ENCODE data around the gene MSRB3.
A peak's percentile ranks its signal among the peaks of the same experiment; 100 is the strongest.

The MSRB3 gene

GRCh38 chr12:65432651-65433050 lies 154.2 kb downstream of the MSRB3 start:
- TF ChIP-seq, protein P1, sequence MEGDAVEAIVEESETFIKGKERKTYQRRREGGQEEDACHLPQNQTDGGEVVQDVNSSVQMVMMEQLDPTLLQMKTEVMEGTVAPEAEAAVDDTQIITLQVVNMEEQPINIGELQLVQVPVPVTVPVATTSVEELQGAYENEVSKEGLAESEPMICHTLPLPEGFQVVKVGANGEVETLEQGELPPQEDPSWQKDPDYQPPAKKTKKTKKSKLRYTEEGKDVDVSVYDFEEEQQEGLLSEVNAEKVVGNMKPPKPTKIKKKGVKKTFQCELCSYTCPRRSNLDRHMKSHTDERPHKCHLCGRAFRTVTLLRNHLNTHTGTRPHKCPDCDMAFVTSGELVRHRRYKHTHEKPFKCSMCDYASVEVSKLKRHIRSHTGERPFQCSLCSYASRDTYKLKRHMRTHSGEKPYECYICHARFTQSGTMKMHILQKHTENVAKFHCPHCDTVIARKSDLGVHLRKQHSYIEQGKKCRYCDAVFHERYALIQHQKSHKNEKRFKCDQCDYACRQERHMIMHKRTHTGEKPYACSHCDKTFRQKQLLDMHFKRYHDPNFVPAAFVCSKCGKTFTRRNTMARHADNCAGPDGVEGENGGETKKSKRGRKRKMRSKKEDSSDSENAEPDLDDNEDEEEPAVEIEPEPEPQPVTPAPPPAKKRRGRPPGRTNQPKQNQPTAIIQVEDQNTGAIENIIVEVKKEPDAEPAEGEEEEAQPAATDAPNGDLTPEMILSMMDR (IDR thresholded peaks at IDR 0.05; ENCODE audit: low read depth, low read length), result no peak
- no peak for DNase-seq (ENCODE audit: low read depth in 2 of 2)
- H3K4me3 ChIP-seq (replicated peaks in 1 of 2; ENCODE audit: low read depth in 2 of 2, low read length in 2 of 2), result no peak overlapping the region

- DNase-seq (ENCODE audit: low read depth in 2 of 2), result no peak
- no peak overlapping the region for H3K4me3 ChIP-seq (replicated peaks in 1 of 2; ENCODE audit: low read depth in 2 of 2, low read length in 2 of 2)
- TF ChIP-seq, protein P1 (IDR thresholded peaks at IDR 0.05; ENCODE audit: low read depth, low read length), result no peak
These were observed 156.3 kb downstream of the MSRB3 start for GRCh38 chr12:65434737-65435136.

DNA sequence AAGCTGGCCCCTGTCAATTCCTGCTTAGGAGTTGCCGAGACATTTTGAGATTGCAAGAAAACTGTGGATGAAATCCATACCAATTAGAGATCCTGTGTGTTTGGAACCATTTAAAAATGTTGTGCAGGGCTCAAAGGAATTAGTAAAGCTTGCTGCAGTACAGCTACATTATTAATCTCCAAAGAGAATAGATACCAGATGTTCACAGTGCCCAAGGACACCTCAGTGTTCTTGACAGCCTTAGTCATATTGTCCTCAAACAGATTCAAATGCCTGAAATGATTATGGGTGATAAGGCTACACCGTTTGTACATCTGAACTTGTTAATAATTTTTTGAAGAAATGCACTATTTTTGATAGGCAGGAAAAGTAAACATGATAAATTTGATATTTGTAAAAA lies 164.6 kb downstream of the MSRB3 start:
- TF ChIP-seq, protein P1 (IDR thresholded peaks at IDR 0.05; ENCODE audit: low read depth, low read length), result no peak
- no peak for DNase-seq (ENCODE audit: low read depth in 2 of 2)
- H3K4me3 ChIP-seq (replicated peaks in 1 of 2; ENCODE audit: low read depth in 2 of 2, low read length in 2 of 2), result no peak overlapping the region

GRCh38 chr12:65444996-65445395 lies 166.5 kb downstream of the MSRB3 start:
- no peak overlapping the region for H3K4me3 ChIP-seq (replicated peaks in 1 of 2; ENCODE audit: low read depth in 2 of 2, low read length in 2 of 2)
- TF ChIP-seq, protein P1 (IDR thresholded peaks at IDR 0.05; ENCODE audit: low read depth, low read length), result no peak
- DNase-seq (ENCODE audit: low read depth in 2 of 2), result no peak

DNA sequence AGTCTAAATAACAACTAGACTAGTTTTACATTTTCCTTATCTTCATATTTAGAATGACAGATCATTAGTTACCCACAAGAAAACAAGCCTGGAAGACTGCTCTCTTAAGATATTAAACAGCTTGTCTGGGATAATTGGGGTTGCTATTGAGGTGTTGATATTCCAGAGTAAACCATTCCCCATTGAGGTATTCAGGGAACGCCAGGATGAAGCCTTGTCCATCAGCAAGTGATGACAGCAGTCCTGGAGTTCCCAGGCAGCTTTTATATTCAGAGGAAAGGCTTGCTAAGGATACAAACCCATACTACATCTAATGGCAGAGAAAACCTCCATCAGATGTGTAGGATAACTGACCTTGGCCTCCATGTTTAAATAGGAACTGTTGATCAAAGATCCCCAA lies 168.4 kb downstream of the MSRB3 start:
- TF ChIP-seq, protein P1 (IDR thresholded peaks at IDR 0.05; ENCODE audit: low read depth, low read length), result no peak
- DNase-seq (ENCODE audit: low read depth in 2 of 2), result no peak
- no peak overlapping the region for H3K4me3 ChIP-seq (replicated peaks in 1 of 2; ENCODE audit: low read depth in 2 of 2, low read length in 2 of 2)

DNA sequence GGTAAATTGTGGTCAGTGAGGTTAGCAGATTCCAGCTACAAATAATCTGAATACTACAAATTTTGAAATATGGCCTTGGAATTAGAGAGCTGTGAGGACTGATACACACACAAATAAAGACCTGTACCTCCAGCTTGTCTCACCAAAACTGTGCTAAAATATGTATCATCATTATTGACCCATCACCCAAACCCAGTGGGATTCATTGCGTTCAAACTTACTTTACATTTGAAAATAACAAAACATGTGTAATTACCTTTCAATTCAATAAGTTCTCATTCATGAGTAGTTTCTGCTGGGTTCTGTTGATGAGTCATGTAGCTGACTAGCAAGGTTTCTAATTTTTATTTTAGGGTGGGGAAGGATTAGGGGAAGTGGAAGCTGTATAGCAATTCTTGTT lies 170.9 kb downstream of the MSRB3 start:
- no peak overlapping the region for H3K4me3 ChIP-seq (replicated peaks in 1 of 2; ENCODE audit: low read depth in 2 of 2, low read length in 2 of 2)
- peak in 1 of 2 donors; percentile 60 for DNase-seq (ENCODE audit: low read depth in 2 of 2)

GRCh38 chr12:65450625-65451024 lies 172.1 kb downstream of the MSRB3 start:
- DNase-seq (ENCODE audit: low read depth in 2 of 2), result no peak
- TF ChIP-seq, protein P1 (IDR thresholded peaks at IDR 0.05; ENCODE audit: low read depth, low read length), result no peak
- H3K4me3 ChIP-seq (replicated peaks in 1 of 2; ENCODE audit: low read depth in 2 of 2, low read length in 2 of 2), result no peak overlapping the region

More for the DNA sequence above, 170.9 kb downstream of the MSRB3 start:
- TF ChIP-seq, protein P1 (IDR thresholded peaks at IDR 0.05; ENCODE audit: low read depth, low read length), result no peak
